GM11168 (cell line): ENCODE results near the gene HIVEP3.

Source experiments
- in situ Hi-C: fragments of 300-500 bp; cut with MboI; formaldehyde crosslinking; loops from one replicate; pipeline ENCODE4 v1.12.0; 2022; ENCODE audit warnings: low sequenced_read_pairs; ENCODE audit not compliant: unreplicated experiment

The HIVEP3 gene

DNA sequence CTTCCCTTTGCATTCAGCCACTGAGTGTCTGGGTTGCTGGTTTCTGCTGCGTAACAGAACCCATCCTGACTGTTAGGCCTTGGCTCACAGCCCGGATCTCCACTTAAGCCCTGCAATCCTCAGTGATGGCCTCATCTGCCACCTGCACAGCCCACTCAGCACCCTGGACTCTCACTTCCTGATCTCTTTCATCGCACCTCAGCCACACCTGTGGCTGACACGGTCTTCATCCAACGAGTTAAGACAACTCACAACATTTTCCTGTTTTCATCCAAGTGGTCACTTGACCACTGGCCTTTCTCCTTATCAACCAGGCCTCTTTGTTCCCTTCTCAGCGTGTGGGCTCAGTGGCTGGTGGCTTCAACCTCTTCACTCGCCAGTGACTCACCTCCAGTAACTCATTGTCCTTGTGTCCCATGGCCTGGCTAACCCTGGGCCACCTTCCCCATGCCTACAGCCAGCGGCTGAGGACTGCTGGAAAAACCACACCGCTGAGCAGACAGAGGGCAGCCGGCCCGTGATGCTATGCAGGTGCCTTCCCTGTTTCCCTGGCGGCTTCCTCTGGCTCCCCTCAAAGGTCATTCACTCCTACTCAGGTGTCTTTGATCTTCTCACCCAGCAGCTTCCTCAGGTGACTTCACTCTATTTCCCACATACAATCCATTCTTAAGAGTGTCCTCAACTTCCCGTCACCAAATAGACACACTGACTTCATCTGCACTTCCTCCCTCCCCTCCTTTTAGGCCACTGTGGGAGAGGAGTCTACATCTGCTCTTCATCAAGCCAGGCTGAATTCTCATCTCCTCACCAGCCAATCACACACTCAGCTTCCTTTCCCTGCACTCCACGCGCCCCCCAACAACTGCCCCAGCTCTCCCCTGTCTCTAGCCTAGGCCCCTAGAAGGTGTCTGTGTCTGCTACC is 414.3 kb downstream of the HIVEP3 start:
- in situ Hi-C loops, result no loop called here

DNA sequence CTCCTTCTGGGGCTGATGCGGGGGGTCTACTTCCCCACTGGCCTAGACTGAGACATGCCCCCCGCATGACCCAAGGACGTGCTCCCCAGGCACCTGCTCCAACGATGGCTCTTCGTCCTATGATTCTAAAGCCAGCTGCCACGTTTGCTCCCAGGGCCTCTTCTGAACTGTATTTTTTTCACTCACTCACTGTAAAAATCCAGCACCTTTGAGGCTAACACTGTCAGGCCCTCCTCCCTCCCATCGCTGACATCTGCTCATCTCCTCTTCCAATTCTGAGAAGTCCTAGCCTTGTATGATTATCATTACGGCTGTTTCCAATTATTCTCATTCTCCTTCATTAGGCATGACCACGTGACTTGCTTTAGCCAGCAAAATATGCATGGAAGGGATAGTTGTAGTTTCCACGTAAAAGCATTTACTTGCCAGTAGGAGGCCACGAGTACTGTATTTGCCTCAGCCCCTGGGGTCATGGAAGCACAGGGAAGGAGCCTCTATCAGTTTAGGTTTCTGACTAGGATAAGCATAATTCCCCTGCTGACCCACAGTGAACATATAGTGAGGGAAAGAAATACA is 415.1 kb downstream of the HIVEP3 start:
- in situ Hi-C loops, result no loop called here

DNA sequence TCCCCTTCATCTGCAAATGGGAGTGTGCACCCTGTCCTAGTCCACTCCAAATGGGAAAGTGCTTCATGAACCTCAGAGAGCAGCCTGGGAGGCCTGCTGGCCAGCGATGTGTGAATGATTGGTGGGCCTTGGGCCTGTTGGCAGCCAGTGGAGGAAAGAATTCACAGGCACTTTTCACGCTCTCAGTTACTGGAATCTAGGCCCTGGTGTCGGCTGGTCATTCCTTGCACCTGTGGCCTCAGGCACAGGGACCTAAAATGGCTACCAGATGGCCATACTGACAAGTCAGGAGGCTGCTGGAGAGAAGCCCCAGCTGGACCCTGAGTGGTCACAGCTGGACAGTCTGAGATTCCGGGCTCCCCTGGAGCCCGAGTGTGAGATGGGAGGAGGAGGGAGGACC is 415.8 kb downstream of the HIVEP3 start:
- in situ Hi-C loops, result no loop called here

DNA sequence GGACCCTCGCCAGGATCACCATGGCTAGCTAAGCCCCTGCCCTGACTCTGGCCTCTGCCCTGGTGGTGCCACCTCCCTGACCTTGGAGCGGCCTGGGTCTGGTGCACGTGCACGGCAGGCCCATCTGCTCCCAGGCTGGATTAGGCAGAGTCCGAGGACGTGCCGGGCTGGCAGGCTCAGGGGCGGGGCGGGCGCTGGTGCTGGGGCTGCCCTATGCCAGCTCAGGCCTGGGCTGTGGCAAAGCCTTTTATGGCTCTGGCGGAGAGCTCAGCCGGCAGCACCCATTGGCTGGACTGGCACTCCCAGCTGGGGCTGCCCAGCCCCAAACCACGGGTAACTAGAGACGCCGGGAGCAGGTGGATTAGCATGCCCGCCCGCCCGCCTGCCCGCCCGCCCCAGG is 417.1 kb downstream of the HIVEP3 start:
- in situ Hi-C loops, result no loop called here

DNA sequence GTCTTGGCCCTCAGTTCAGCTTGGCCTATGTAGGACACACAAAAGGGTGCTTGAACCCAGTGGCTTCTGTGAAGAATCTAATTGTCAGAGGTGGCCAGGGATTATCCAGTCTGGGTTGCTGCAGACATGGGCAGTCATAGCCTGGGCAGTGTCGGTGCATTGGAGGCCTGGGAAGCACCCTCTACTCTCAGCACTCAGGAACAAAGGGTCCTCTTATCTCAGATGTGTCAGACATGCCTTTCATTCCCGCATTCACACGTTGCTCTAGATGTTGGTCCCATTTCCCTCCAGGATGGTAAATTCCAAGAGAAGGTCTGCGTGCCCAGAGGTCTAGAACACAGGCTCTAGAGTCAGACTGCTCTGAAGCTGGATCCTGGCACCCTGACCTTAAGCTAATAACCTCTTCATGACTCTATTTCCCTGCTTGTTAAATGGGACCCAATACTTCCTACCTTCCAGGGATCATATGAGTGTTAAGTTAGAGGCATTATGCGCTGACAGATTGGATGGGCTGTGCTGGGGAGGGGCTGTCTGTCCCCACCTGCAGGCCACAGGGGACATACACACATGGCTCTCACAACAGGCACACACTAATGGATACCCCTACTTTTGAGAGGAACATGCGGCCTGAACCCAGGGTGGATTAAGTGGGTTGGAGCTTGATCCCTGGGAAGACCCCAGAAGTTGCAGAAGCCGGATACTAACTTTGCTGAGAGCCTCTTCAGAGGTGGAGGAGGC is 417.8 kb downstream of the HIVEP3 start:
- in situ Hi-C loops, result no loop called here

- in situ Hi-C loops, result no loop called here
Observed at GRCh38 chr1:41500378-41500777, 418.3 kb downstream of the HIVEP3 start.

DNA sequence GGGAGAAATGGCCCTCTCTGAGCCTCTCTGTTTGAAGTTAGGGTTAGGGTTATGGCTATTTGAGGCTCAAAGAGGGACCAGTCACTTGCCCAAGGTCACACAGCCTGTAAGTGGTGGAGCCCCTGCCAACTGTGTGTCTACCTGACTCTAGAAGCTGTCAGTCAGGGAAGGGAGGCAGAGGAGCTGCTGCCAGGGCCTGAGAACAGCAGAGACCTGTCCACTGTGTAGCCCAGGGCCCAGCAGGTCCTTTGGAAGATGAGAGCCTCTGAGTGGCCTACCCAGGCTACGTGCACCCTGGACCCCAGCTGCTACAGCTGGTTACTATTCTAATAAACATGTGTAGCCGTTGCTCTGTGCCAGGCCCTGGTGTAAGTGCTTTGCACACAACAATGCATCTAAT is 419.1 kb downstream of the HIVEP3 start:
- in situ Hi-C loops, result no loop called here

DNA sequence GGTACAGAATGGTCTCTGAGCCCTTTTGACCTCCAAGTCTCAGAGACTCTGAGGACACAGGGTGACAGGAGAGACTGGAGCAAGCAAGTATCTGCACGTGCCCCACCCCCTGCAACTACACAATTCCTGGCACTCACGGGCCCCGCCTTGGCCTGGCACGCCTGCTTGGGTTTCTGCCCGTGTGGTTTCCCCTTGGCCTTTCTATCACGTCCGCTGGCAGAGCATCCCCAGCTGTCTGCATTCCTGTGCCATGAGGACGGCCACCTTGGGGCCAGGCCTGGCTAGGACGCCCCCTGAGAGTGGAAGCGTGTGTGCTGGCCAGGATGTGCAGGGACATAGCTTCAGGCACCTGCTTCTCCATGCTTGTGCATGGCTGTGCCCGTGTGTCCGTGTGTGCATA is 419.9 kb downstream of the HIVEP3 start:
- in situ Hi-C loops, result no loop called here

DNA sequence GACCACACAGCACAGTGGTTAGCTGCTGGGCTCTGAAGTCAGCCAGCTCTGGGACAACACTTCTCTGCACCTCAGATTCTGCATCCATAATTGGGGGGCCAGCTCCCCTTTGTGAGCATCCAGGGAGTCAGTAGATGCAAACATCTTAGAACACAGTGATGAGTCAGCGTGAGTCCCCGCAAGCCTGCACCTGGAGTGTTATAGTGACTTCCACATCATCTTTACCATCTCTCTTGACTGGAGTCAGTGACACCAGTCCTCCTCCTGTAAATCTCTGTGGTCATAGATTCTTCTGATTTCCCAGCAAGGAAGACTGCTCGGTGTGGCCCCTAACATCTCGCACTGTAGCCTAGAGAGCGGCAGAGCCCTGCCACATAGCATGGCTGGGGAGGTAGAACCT is 420.3 kb downstream of the HIVEP3 start:
- in situ Hi-C loops, result no loop called here

- in situ Hi-C loops, result no loop called here
Observed at GRCh38 chr1:41497461-41498030, 421.2 kb downstream of the HIVEP3 start.

GRCh38 chr1:41497056-41497440 is 421.7 kb downstream of the HIVEP3 start:
- in situ Hi-C loops, result no loop called here

DNA sequence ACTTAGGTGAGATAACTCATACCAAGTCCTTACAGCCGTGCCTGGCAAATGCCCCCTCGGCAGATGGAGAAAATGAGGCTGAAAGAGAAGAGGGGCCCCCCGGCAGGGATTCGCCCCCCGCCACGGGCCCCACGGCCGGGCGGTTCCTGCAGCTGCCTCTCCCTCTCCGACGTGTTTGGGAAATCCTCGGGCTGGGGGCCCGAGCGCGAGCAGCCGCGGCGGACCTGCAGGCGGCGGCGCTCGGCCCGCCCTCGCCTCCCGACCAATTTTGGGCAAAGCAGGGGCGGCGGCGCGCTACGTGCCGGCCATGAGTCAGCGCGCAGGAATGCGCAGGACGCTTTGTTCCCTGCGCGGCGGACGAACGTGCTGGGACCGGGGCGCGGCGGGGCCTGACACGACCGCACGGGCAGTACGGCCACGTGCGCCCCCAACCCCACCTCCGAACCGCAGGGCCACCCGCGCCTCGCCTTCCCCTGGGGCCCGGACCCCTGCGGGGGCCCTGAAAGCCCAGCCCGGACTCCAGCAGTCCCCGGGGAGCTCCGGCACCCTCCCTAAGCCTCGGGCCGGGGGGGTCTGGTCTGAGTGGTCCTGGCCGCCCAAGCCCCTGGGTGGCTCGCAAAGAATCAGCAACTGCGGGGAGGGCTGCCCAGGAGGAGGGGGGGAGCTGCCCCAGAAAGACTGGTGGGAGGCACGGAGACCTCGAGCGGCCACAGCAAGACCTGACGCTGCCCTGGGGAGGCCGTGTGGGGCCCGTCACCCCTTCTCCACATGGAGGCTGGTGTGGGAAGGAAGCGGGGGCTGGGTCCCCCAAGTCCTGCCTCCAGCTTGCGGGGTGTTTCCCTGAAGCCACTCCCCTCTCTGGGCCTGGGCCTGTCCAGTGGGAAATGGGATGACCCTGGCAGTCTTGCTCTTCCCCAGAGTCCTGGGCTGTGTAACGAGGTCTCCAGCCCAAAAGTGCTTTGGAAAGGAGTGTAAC is 422.4 kb downstream of the HIVEP3 start:
- in situ Hi-C loops, result no loop called here

GRCh38 chr1:41495210-41495948 is 423.3 kb downstream of the HIVEP3 start:
- in situ Hi-C loops, result no loop called here

GRCh38 chr1:41494351-41495209 is 424.1 kb downstream of the HIVEP3 start:
- in situ Hi-C loops, result no loop called here

GRCh38 chr1:41493626-41494350 is 424.9 kb downstream of the HIVEP3 start:
- in situ Hi-C loops, result no loop called here

- in situ Hi-C loops, result no loop called here
Observed at GRCh38 chr1:41493117-41493536, 425.6 kb downstream of the HIVEP3 start.

DNA sequence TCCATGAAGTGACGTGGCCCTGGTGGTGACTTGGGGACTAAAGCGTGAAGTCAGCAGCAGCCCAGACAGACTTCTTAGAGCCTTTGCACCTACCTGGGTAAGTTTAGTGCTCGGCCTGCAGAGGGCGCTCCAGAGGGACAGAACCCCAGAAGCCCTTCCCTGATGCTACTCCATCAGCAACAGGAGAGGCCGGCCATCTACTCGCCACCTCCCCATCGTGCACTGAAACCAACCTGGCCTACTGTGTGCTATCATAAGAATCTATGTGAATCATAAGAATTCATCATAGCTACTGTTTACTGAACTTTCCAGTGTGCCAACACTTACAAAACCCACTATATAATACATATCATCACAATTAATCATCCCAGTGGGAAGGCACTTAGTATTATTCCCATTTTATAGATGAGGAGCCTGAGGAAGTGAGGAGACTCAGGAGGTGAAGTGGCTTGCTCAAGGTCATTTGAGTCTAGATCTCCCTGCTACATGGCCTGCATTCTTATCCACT is 426.3 kb downstream of the HIVEP3 start:
- in situ Hi-C loops, result no loop called here
